Measurements from ENCODE around the gene PTX4.
"Not testable (repeated sequence)": the region's sequence is repeated elsewhere in the genome, so short reads cannot be mapped to it uniquely, and the experiment has no call there.

The PTX4 gene

GRCh38 chr16:1489077-1489476 lies 333 bp upstream of the PTX4 start:
- Histone ChIP-seq H3K27ac (ENCODE audit: low read depth, low read length, severe bottlenecking) (no peak overlapping the region), H3K36me3 (ENCODE audit: control insufficient read depth, insufficient read depth, low read length) (no peaks in the 10 kb centered on the region), H3K4me1 (ENCODE audit: control insufficient read depth, insufficient read depth, low read length, poor library complexity, severe bottlenecking) (peaks cover 4% of the 10 kb centered on the region), H3K4me3 (ENCODE audit: extremely low read depth, insufficient read depth, low read length, poor library complexity, severe bottlenecking) (no peak overlapping the region), H3K9me3 (ENCODE audit: control insufficient read depth, low read length) (no peaks in the 10 kb centered on the region)
- 89 to 90% methylated on average over 8 of the region's 12 CpGs for WGBS, 2 experiments (ENCODE audit: insufficient coverage in 2 of 2)

GRCh38 chr16:1488054-1488601 lies 616 bp downstream of the PTX4 start:
- no peaks in the 10 kb centered on the region for H3K9me3 ChIP-seq (ENCODE audit: control insufficient read depth, low read length)
- WGBS, 2 experiments (ENCODE audit: insufficient coverage in 2 of 2) = 92 to 94% methylated on average over 22 to 24 of the region's 24 CpGs
- no peak overlapping the region for H3K27ac ChIP-seq (ENCODE audit: low read depth, low read length, severe bottlenecking)
- no peaks in the 10 kb centered on the region for H3K36me3 ChIP-seq (ENCODE audit: control insufficient read depth, insufficient read depth, low read length)
- no peak overlapping the region for H3K4me3 ChIP-seq (ENCODE audit: extremely low read depth, insufficient read depth, low read length, poor library complexity, severe bottlenecking)
- H3K4me1 ChIP-seq (ENCODE audit: control insufficient read depth, insufficient read depth, low read length, poor library complexity, severe bottlenecking) = peaks cover 4% of the 10 kb centered on the region

GRCh38 chr16:1487395-1488053 lies 1.2 kb downstream of the PTX4 start:
- no peaks in the 10 kb centered on the region for H3K36me3 ChIP-seq (ENCODE audit: control insufficient read depth, insufficient read depth, low read length)
- WGBS, 2 experiments (ENCODE audit: insufficient coverage in 2 of 2) = 92% methylated on average over 39 of the region's 39 CpGs

GRCh38 chr16:1486551-1487390 lies 2.0 kb downstream of the PTX4 start:
- H3K4me1 ChIP-seq (ENCODE audit: control insufficient read depth, insufficient read depth, low read length, poor library complexity, severe bottlenecking) = no peaks in the 10 kb centered on the region
- H3K9me3 ChIP-seq (ENCODE audit: control insufficient read depth, low read length) = no peaks in the 10 kb centered on the region
- no peaks in the 10 kb centered on the region for H3K36me3 ChIP-seq (ENCODE audit: control insufficient read depth, insufficient read depth, low read length)
- no peak overlapping the region for H3K27ac ChIP-seq (ENCODE audit: low read depth, low read length, severe bottlenecking)
- WGBS, 2 experiments (ENCODE audit: insufficient coverage in 2 of 2) = 86% methylated on average over 29 of the region's 33 CpGs
- no peak overlapping the region for H3K4me3 ChIP-seq (ENCODE audit: extremely low read depth, insufficient read depth, low read length, poor library complexity, severe bottlenecking)

More at GRCh38 chr16:1487395-1488053, 1.2 kb downstream of the PTX4 start:
- Histone ChIP-seq H3K27ac (ENCODE audit: low read depth, low read length, severe bottlenecking) (no peak overlapping the region), H3K9me3 (ENCODE audit: control insufficient read depth, low read length) (no peaks in the 10 kb centered on the region), H3K4me3 (ENCODE audit: extremely low read depth, insufficient read depth, low read length, poor library complexity, severe bottlenecking) (no peak overlapping the region), H3K4me1 (ENCODE audit: control insufficient read depth, insufficient read depth, low read length, poor library complexity, severe bottlenecking) (peaks cover 1% of the 10 kb centered on the region)

- 91 to 95% methylated on average over 33 to 40 of the region's 40 CpGs for WGBS, 2 experiments (ENCODE audit: insufficient coverage in 2 of 2)
- Histone ChIP-seq H3K36me3 (ENCODE audit: control insufficient read depth, insufficient read depth, low read length) (no peaks in the 10 kb centered on the region), H3K9me3 (ENCODE audit: control insufficient read depth, low read length) (no peaks in the 10 kb centered on the region), H3K4me1 (ENCODE audit: control insufficient read depth, insufficient read depth, low read length, poor library complexity, severe bottlenecking) (no peaks in the 10 kb centered on the region), H3K27ac (ENCODE audit: low read depth, low read length, severe bottlenecking) (no peak overlapping the region), H3K4me3 (ENCODE audit: extremely low read depth, insufficient read depth, low read length, poor library complexity, severe bottlenecking) (no peak overlapping the region)
Observed at GRCh38 chr16:1485847-1486496, 2.8 kb downstream of the PTX4 start.

GRCh38 chr16:1481906-1482835 lies 6.6 kb downstream of the PTX4 start:
- Histone ChIP-seq H3K4me3 (ENCODE audit: extremely low read depth, insufficient read depth, low read length, poor library complexity, severe bottlenecking) (no peak overlapping the region), H3K36me3 (ENCODE audit: control insufficient read depth, insufficient read depth, low read length) (no peaks in the 10 kb centered on the region), H3K9me3 (ENCODE audit: control insufficient read depth, low read length) (peaks cover 7% of the 10 kb centered on the region), H3K27ac (ENCODE audit: low read depth, low read length, severe bottlenecking) (no peak overlapping the region), H3K4me1 (ENCODE audit: control insufficient read depth, insufficient read depth, low read length, poor library complexity, severe bottlenecking) (no peaks in the 10 kb centered on the region)
- 86 to 88% methylated on average over 23 to 26 of the region's 28 CpGs for WGBS, 2 experiments (ENCODE audit: insufficient coverage in 2 of 2)

- not testable (repeated sequence) for H3K27ac ChIP-seq (ENCODE audit: low read depth, low read length, severe bottlenecking); H3K4me1 ChIP-seq (ENCODE audit: control insufficient read depth, insufficient read depth, low read length, poor library complexity, severe bottlenecking); H3K9me3 ChIP-seq (ENCODE audit: control insufficient read depth, low read length); H3K36me3 ChIP-seq (ENCODE audit: control insufficient read depth, insufficient read depth, low read length); H3K4me3 ChIP-seq (ENCODE audit: extremely low read depth, insufficient read depth, low read length, poor library complexity, severe bottlenecking)
- 91 to 95% methylated on average over 6 to 9 of the region's 9 CpGs for WGBS, 2 experiments (ENCODE audit: insufficient coverage in 2 of 2)
Observed at GRCh38 chr16:1478937-1479336, 9.8 kb downstream of the PTX4 start.

- H3K4me1 ChIP-seq (ENCODE audit: control insufficient read depth, insufficient read depth, low read length, poor library complexity, severe bottlenecking) = no peaks in the 10 kb centered on the region
- H3K4me3 ChIP-seq (ENCODE audit: extremely low read depth, insufficient read depth, low read length, poor library complexity, severe bottlenecking) = no peak overlapping the region
- H3K36me3 ChIP-seq (ENCODE audit: control insufficient read depth, insufficient read depth, low read length) = no peaks in the 10 kb centered on the region
- no peak overlapping the region for H3K27ac ChIP-seq (ENCODE audit: low read depth, low read length, severe bottlenecking)
- WGBS, 2 experiments (ENCODE audit: insufficient coverage in 2 of 2) = 93 to 97% methylated on average over 10 of the region's 10 CpGs
- H3K9me3 ChIP-seq (ENCODE audit: control insufficient read depth, low read length) = peaks cover 7% of the 10 kb centered on the region
Observed at GRCh38 chr16:1477033-1477432, 11.7 kb downstream of the PTX4 start.

- H3K9me3 ChIP-seq (ENCODE audit: control insufficient read depth, low read length) = peaks cover 7% of the 10 kb centered on the region
- H3K27ac ChIP-seq (ENCODE audit: low read depth, low read length, severe bottlenecking) = peak overlapping the region; percentile 81
- peak overlapping the region; percentile 66 for H3K4me3 ChIP-seq (ENCODE audit: extremely low read depth, insufficient read depth, low read length, poor library complexity, severe bottlenecking)
- H3K36me3 ChIP-seq (ENCODE audit: control insufficient read depth, insufficient read depth, low read length) = peaks cover 5% of the 10 kb centered on the region
- WGBS, 2 experiments (ENCODE audit: insufficient coverage in 2 of 2) = 76 to 82% methylated on average over 15 of the region's 15 CpGs
- peaks cover 12% of the 10 kb centered on the region for H3K4me1 ChIP-seq (ENCODE audit: control insufficient read depth, insufficient read depth, low read length, poor library complexity, severe bottlenecking)
Observed at GRCh38 chr16:1475552-1476114, 13.1 kb downstream of the PTX4 start.

Data from mesodermal cell (in vitro differentiated cells).